Choroid plexus epithelial cell (primary cell): Measurements from ENCODE around the gene ABHD8.
A peak's percentile ranks its signal among the peaks of the same experiment; 100 is the strongest.

Experiments
- DNase-seq: peaks from one replicate; pipeline ENCODE4 v3.0.0-alpha.2; 2010; ENCODE audit warnings: low read depth
- H3K4me3 ChIP-seq: 2 replicates; pipeline ENCODE4 v1.5.1; 2011; ENCODE audit warnings: low read depth, mild to moderate bottlenecking, control low read depth, low read length, moderate library complexity
- TF ChIP-seq, protein P1 (sequence below): conservative IDR thresholded peaks from 2 replicates; pipeline ENCODE4 v1.5.1; 2011; ENCODE audit warnings: low read depth, mild to moderate bottlenecking, control low read depth, inconsistent platforms, low read length, moderate library complexity

ABHD8 gene

DNA sequence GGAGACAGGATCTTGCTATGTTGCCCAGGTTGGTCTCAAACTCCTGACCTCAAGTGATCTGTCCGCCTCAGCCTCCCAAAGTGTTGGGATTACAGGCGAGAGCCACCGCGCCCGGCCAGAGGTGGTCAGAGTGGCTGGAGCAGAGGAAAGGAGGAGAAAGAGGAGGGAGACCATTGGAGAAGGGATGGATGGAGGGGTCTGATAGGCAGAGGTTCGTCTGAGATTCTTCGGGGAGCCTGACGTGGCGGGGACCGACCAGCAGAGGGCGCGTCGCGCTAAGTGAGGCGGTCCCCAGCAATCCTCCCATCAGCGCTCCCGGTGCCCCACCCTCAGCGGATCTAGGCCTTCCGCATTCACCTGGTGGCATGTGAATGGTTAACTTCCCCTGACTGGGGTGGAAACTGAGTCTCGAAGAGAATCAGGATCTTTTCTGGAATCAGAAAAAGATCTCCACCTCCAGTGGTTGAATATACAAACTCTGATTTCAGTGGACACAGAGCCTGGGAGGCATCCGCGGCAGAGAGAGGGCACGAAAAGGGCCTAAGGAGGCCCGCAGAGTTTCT is 43.0 kb upstream of the ABHD8 start:
- peak; percentile 68 for DNase-seq
- TF ChIP-seq, protein P1, sequence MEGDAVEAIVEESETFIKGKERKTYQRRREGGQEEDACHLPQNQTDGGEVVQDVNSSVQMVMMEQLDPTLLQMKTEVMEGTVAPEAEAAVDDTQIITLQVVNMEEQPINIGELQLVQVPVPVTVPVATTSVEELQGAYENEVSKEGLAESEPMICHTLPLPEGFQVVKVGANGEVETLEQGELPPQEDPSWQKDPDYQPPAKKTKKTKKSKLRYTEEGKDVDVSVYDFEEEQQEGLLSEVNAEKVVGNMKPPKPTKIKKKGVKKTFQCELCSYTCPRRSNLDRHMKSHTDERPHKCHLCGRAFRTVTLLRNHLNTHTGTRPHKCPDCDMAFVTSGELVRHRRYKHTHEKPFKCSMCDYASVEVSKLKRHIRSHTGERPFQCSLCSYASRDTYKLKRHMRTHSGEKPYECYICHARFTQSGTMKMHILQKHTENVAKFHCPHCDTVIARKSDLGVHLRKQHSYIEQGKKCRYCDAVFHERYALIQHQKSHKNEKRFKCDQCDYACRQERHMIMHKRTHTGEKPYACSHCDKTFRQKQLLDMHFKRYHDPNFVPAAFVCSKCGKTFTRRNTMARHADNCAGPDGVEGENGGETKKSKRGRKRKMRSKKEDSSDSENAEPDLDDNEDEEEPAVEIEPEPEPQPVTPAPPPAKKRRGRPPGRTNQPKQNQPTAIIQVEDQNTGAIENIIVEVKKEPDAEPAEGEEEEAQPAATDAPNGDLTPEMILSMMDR, result peak; percentile 88
- H3K4me3 ChIP-seq, result no peak overlapping the region

DNA sequence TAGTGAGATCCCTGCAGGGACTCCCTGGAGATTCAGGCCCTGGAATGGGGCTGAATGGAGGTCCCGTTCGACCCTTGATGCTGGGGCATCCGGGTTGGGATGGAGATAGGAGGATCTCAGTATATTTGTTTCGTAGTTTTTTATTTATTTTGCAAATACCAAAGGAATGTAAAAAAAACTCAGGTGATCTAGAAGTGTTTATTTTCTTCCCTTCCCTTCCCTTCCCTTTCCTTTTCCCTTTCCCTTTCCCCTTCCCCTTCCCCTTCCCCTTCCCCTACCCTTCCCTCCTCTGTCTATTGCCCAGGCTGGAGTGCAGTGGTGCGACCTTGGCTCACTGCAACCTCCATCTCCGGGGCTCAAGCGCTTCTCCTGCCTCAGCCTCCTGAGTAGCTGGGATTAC is 38.6 kb upstream of the ABHD8 start:
- no peak overlapping the region for H3K4me3 ChIP-seq
- TF ChIP-seq, protein P1, result no peak
- DNase-seq, result no peak

DNA sequence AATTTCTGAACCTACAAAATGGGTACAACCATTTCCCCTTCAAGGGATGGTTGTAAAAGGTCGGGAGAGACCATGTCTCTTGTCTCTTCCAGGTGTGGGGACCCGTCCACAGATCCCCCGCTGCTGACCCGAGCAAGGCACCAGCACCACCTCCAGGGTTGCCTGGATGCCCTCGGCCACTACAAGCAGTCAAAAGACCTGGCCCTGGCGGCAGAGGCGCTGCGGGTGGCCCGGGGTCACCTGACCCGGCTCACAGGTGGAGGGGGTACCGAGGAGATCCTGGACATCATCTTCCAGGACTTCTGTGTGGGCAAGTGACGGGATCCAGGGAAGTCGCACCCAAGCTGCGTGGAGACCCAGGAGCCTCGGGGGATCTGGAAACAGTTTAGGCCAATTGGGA is 38.2 kb upstream of the ABHD8 start:
- no peak overlapping the region for H3K4me3 ChIP-seq
- TF ChIP-seq, protein P1, result no peak
- DNase-seq, result no peak

GRCh38 chr19:17340871-17341357 is 37.7 kb upstream of the ABHD8 start:
- no peak for DNase-seq
- H3K4me3 ChIP-seq, result no peak overlapping the region
- TF ChIP-seq, protein P1, result no peak

GRCh38 chr19:17340302-17340870 is 37.2 kb upstream of the ABHD8 start:
- no peak overlapping the region for H3K4me3 ChIP-seq
- TF ChIP-seq, protein P1, result no peak
- DNase-seq, result no peak

GRCh38 chr19:17339088-17339741 is 36.0 kb upstream of the ABHD8 start:
- DNase-seq, result no peak
- H3K4me3 ChIP-seq, result no peak overlapping the region

More at GRCh38 chr19:17339088-17339741, 36.0 kb upstream of the ABHD8 start:
- TF ChIP-seq, protein P1, result no peak
